Neural progenitor cell (in vitro differentiated cells): ENCODE data around the gene PRKAG2. TPM values are rescaled to one million over a fixed set of nuclear protein-coding genes. Genes with fewer than 3 reads are reported as not detected.

Experiments used
- DNase-seq: peaks from one replicate; pipeline ENCODE4 v3.0.0-alpha.2; 2016; ENCODE audit warnings: low spot score
- H2AFZ ChIP-seq: fragments of 200-600 bp; sonication (generic); replicated peaks from 2 replicates; pipeline ENCODE4 v1.6.1; 2016; ENCODE audit warnings: antibody characterized with exemption
- H3F3A ChIP-seq: fragments of 200-600 bp; sonication (generic); 2 replicates; pipeline ENCODE4 v1.6.1; 2016; ENCODE audit warnings: antibody characterized with exemption, low read depth
- H3K27ac ChIP-seq: fragments of 200-600 bp; sonication (generic); 2 replicates; pipeline ENCODE4 v1.5.1; 2016; ENCODE audit warnings: mild to moderate bottlenecking
- H3K27me3 ChIP-seq: fragments of 200-600 bp; sonication (generic); 2 replicates; pipeline ENCODE4 v1.6.1; 2016; ENCODE audit warnings: mild to moderate bottlenecking, moderate library complexity
- H3K36me3 ChIP-seq: fragments of 200-600 bp; sonication (generic); 2 replicates; pipeline ENCODE4 v1.5.1; 2016
- H3K4me1 ChIP-seq: fragments of 200-600 bp; sonication (generic); 2 replicates; pipeline ENCODE4 v1.6.1; 2016; ENCODE audit warnings: mixed run types
- H3K4me2 ChIP-seq: fragments of 200-600 bp; sonication (generic); 2 replicates; pipeline ENCODE4 v1.6.1; 2016
- H3K4me3 ChIP-seq: fragments of 200-600 bp; sonication (generic); 2 replicates; pipeline ENCODE4 v1.5.1; 2016
- H3K79me2 ChIP-seq: fragments of 200-600 bp; sonication (generic); 2 replicates; pipeline ENCODE4 v1.6.1; 2016; ENCODE audit warnings: low read depth
- H3K9ac ChIP-seq: fragments of 200-600 bp; sonication (generic); 2 replicates; pipeline ENCODE4 v1.6.1; 2016
- H3K9me3 ChIP-seq: fragments of 200-600 bp; sonication (generic); 2 replicates; pipeline ENCODE4 v1.5.1; 2016; ENCODE audit warnings: low read depth
- H4K20me1 ChIP-seq: fragments of 200-600 bp; sonication (generic); 2 replicates; pipeline ENCODE4 v1.6.1; 2016; ENCODE audit warnings: low read depth
- H3K27ac Mint-ChIP-seq: 3 replicates; pipeline ENCODE4 v1.8.0; 2021; ENCODE audit warnings: mixed read lengths
- H3K27me3 Mint-ChIP-seq: 2 replicates; pipeline ENCODE4 v1.8.0; 2022; ENCODE audit warnings: low read depth, mild to moderate bottlenecking, inconsistent platforms, moderate library complexity, mixed read lengths; ENCODE audit not compliant: insufficient read depth
- H3K36me3 Mint-ChIP-seq: 3 replicates; pipeline ENCODE4 v1.8.0; 2021; ENCODE audit warnings: mixed read lengths
- H3K4me1 Mint-ChIP-seq: 3 replicates; pipeline ENCODE4 v1.8.0; 2021; ENCODE audit warnings: mixed read lengths
- H3K4me3 Mint-ChIP-seq: 3 replicates; pipeline ENCODE4 v1.8.0; 2021; ENCODE audit warnings: mild to moderate bottlenecking, moderate library complexity, mixed read lengths
- H3K9me3 Mint-ChIP-seq: 3 replicates; pipeline ENCODE4 v1.8.0; 2020; ENCODE audit warnings: mixed read lengths
- EZH2 ChIP-seq: fragments of 200-600 bp; sonication (generic); IDR thresholded peaks from 2 replicates; pipeline ENCODE4 v1.6.1; 2017; ENCODE audit warnings: antibody characterized with exemption, mild to moderate bottlenecking, moderate library complexity
- EZH2phosphoT487 ChIP-seq: fragments of 200-600 bp; sonication (generic); IDR thresholded peaks from 2 replicates; pipeline ENCODE4 v1.6.1; 2017; ENCODE audit warnings: antibody characterized with exemption
- total RNA-seq: library from RNA; depleted of rRNA; stranded (reverse); fragments of >200 nt; gene quantifications from 2 replicates; pipeline ENCODE4 v1.2.3, GENCODE V29; 2015; ENCODE audit warnings: low replicate concordance
- TF ChIP-seq, protein P1 (sequence below): fragments of 200-600 bp; sonication (generic); IDR thresholded peaks from 2 replicates; pipeline ENCODE4 v1.5.1; 2017; ENCODE audit warnings: antibody characterized with exemption, mild to moderate bottlenecking

PRKAG2 gene
- total RNA-seq, 1 donor from 2014 or later: 11.4 TPM

- Histone ChIP-seq H3K36me3 (no peaks in the 10 kb centered on the region), H3K9me3 (peaks cover under 1% of the 10 kb centered on the region), H2AFZ (no peak overlapping the region), H3K27ac (no peak overlapping the region), H3K4me2 (no peak overlapping the region), H3K27me3 (no peaks in the 10 kb centered on the region), H3F3A (no peaks in the 10 kb centered on the region), H3K4me3 (no peak overlapping the region), H4K20me1 (no peaks in the 10 kb centered on the region), H3K4me1 (no peaks in the 10 kb centered on the region), H3K9ac (no peak overlapping the region), H3K79me2 (no peaks in the 10 kb centered on the region)
- no peak for TF ChIP-seq EZH2phosphoT487
- TF ChIP-seq, protein P1, sequence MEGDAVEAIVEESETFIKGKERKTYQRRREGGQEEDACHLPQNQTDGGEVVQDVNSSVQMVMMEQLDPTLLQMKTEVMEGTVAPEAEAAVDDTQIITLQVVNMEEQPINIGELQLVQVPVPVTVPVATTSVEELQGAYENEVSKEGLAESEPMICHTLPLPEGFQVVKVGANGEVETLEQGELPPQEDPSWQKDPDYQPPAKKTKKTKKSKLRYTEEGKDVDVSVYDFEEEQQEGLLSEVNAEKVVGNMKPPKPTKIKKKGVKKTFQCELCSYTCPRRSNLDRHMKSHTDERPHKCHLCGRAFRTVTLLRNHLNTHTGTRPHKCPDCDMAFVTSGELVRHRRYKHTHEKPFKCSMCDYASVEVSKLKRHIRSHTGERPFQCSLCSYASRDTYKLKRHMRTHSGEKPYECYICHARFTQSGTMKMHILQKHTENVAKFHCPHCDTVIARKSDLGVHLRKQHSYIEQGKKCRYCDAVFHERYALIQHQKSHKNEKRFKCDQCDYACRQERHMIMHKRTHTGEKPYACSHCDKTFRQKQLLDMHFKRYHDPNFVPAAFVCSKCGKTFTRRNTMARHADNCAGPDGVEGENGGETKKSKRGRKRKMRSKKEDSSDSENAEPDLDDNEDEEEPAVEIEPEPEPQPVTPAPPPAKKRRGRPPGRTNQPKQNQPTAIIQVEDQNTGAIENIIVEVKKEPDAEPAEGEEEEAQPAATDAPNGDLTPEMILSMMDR: no peak
- TF ChIP-seq EZH2: no peak
- no peaks in the 10 kb centered on the region for H3K4me1 Mint-ChIP-seq
- H3K27me3 Mint-ChIP-seq: peaks cover 6% of the 10 kb centered on the region
- H3K4me3 Mint-ChIP-seq: no peak overlapping the region
- no peaks in the 10 kb centered on the region for H3K36me3 Mint-ChIP-seq
- no peak for DNase-seq
- H3K27ac Mint-ChIP-seq: no peak overlapping the region
- peaks cover 9% of the 10 kb centered on the region for H3K9me3 Mint-ChIP-seq
These were observed 352.1 kb downstream of the PRKAG2 start for GRCh38 chr7:151524845-151525244.

- Mint-ChIP-seq H3K9me3 (peaks cover 9% of the 10 kb centered on the region), H3K27ac (no peak overlapping the region), H3K4me1 (no peaks in the 10 kb centered on the region), H3K27me3 (peaks cover 8% of the 10 kb centered on the region), H3K4me3 (no peak overlapping the region), H3K36me3 (no peaks in the 10 kb centered on the region)
- Histone ChIP-seq H3K27me3 (no peaks in the 10 kb centered on the region), H3K36me3 (no peaks in the 10 kb centered on the region), H3K9ac (no peak overlapping the region), H3K9me3 (no peaks in the 10 kb centered on the region), H3K79me2 (no peaks in the 10 kb centered on the region), H3K4me3 (no peak overlapping the region), H2AFZ (no peak overlapping the region), H3K27ac (no peak overlapping the region), H4K20me1 (no peaks in the 10 kb centered on the region), H3K4me2 (no peak overlapping the region), H3K4me1 (no peaks in the 10 kb centered on the region), H3F3A (no peaks in the 10 kb centered on the region)
- DNase-seq: no peak
- no peak for TF ChIP-seq EZH2
- TF ChIP-seq, protein P1: no peak
- TF ChIP-seq EZH2phosphoT487: no peak
These were observed 352.6 kb downstream of the PRKAG2 start for GRCh38 chr7:151524331-151524730.

DNA sequence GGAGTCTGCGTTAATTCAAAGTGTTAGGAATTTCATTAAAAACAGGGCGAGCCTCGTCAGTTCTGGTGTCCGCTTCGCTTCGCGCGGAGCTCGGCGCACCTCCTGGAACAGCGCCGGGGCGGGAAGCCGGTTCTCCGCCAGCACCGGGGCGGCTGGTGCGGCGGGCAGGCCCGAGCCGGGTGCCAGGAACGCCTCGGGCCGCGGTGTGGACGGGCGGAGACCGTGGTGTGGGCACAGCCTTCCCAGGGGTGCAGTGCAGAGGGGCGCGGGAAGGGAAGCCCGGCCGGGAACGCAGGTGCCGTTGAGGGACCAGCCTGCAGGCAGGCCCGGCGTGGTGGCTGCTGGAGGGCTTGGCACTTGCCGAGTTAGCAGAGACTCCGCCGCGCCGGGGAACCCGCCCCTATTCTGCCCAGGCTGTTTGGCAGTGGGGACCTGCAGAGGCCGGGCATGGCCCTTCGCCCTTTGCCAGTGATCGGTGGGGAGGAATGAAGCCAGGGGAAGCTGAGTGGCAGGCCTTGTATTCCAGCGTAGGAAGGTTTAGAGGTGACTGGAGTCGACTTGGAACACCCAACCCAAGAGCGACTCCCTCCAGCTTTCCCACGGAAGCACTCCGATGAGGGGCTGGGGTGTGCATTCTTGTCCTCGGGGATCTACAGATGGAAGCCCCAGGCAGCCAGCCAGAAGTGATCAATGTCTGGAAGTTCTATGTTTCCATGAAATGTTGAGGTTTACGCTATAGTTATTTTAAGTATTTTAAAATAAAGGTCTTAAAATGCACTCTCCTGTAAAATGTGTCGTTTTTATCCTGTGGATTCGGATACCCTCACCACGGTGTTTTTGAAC lies 356.3 kb downstream of the PRKAG2 start:
- H3K27ac ChIP-seq: no peak overlapping the region
- H3K9me3 ChIP-seq: no peaks in the 10 kb centered on the region
- TF ChIP-seq, protein P1: no peak
- TF ChIP-seq EZH2phosphoT487 (no peak), EZH2 (no peak)
- H3K4me1 ChIP-seq: peaks cover 10% of the 10 kb centered on the region
- DNase-seq: no peak
- H3F3A ChIP-seq: no peaks in the 10 kb centered on the region
- no peak overlapping the region for H3K4me3 ChIP-seq
- Mint-ChIP-seq H3K4me3 (peak overlapping the region; percentile 96), H3K4me1 (peaks cover 16% of the 10 kb centered on the region), H3K9me3 (peaks cover 6% of the 10 kb centered on the region), H3K27ac (no peak overlapping the region), H3K36me3 (peaks cover 10% of the 10 kb centered on the region), H3K27me3 (peaks cover 7% of the 10 kb centered on the region)
- no peak overlapping the region for H3K9ac ChIP-seq
- H4K20me1 ChIP-seq: peaks cover 33% of the 10 kb centered on the region
- no peaks in the 10 kb centered on the region for H3K27me3 ChIP-seq
- peak overlapping the region; percentile 15 for H2AFZ ChIP-seq
- H3K4me2 ChIP-seq: no peak overlapping the region
- H3K36me3 ChIP-seq: no peaks in the 10 kb centered on the region
- peaks cover 36% of the 10 kb centered on the region for H3K79me2 ChIP-seq
